IMR-90 (cell line): ENCODE results near the gene RABEP1.
"Not testable (repeated sequence)": the region's sequence is repeated elsewhere in the genome, so short reads cannot be mapped to it uniquely, and the experiment has no call there.

Experiments used
- RFX5 ChIP-seq: IDR thresholded peaks from 2 replicates; pipeline ENCODE4 v1.8.0; 2012; ENCODE audit warnings: low read depth, mild to moderate bottlenecking, low read length, moderate library complexity
- USF2 ChIP-seq: fragments of 150-350 bp; IDR thresholded peaks from 2 replicates; pipeline ENCODE4 v1.6.1; 2017; ENCODE audit warnings: mild to moderate bottlenecking, antibody characterized with exemption, low read length, low read depth
- TF ChIP-seq, protein P1 (sequence below): conservative IDR thresholded peaks from 2 replicates; pipeline ENCODE4 v1.5.1; 2012; ENCODE audit warnings: mild to moderate bottlenecking, low read depth, low read length, improper control_type of control experiment

- TF ChIP-seq, protein P1, sequence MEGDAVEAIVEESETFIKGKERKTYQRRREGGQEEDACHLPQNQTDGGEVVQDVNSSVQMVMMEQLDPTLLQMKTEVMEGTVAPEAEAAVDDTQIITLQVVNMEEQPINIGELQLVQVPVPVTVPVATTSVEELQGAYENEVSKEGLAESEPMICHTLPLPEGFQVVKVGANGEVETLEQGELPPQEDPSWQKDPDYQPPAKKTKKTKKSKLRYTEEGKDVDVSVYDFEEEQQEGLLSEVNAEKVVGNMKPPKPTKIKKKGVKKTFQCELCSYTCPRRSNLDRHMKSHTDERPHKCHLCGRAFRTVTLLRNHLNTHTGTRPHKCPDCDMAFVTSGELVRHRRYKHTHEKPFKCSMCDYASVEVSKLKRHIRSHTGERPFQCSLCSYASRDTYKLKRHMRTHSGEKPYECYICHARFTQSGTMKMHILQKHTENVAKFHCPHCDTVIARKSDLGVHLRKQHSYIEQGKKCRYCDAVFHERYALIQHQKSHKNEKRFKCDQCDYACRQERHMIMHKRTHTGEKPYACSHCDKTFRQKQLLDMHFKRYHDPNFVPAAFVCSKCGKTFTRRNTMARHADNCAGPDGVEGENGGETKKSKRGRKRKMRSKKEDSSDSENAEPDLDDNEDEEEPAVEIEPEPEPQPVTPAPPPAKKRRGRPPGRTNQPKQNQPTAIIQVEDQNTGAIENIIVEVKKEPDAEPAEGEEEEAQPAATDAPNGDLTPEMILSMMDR: not testable (repeated sequence)
- not testable (repeated sequence) for TF ChIP-seq USF2, RFX5
These were observed 42.3 kb upstream of the RABEP1 start for GRCh38 chr17:5239769-5240168.
